ENCODE measurements around the gene SYS1. TPM values are rescaled to one million over a fixed set of nuclear protein-coding genes. Genes with fewer than 3 reads are reported as not detected.

SYS1 gene
- total RNA-seq, 2 donors from 2014 or later = 14.2 to 15.3 TPM

DNA sequence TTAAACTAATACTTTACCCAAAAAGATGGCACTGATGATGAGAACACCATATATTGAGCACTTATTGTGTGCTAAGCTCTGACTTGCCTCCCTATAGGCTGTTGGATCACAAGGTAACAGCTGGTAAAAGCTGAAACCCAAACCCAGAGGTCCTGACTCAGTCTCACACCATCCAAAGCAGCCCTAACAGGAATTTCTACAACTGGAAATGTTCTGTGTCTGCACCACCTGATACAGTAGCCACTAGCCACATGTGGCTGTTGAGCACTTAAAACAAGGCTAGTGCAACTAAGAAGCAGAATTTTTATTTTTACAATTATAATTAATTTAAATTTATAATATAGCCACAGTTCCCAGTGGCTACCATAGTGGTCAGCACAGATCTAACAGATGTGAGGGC lies 39.2 kb upstream of the SYS1 start:
- intact Hi-C loops (cut with DNase I) = no loop called here
- ATAC-seq = no peak

DNA sequence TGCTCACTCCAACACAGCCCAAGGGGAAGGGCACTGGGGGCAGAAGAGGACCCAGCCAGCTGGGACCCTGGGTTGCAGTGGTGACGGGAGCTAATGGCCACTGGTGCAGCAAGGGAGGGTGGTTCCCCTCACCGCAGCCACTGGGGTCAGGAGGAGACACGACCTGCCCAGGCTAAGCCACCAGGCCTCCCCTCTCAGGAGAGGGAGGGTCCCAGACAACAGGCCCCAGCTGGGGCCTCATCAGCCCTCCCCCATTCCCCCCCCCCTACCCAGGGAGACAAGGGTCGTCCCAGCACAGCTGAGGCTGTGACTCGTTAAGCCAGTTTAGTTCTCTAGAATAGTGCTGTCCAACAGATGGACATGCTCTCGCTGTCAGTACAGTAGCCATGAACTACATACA lies 37.6 kb upstream of the SYS1 start:
- TF ChIP-seq, protein P1, sequence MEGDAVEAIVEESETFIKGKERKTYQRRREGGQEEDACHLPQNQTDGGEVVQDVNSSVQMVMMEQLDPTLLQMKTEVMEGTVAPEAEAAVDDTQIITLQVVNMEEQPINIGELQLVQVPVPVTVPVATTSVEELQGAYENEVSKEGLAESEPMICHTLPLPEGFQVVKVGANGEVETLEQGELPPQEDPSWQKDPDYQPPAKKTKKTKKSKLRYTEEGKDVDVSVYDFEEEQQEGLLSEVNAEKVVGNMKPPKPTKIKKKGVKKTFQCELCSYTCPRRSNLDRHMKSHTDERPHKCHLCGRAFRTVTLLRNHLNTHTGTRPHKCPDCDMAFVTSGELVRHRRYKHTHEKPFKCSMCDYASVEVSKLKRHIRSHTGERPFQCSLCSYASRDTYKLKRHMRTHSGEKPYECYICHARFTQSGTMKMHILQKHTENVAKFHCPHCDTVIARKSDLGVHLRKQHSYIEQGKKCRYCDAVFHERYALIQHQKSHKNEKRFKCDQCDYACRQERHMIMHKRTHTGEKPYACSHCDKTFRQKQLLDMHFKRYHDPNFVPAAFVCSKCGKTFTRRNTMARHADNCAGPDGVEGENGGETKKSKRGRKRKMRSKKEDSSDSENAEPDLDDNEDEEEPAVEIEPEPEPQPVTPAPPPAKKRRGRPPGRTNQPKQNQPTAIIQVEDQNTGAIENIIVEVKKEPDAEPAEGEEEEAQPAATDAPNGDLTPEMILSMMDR (IDR thresholded peaks at IDR 0.05) = no peak
- TF ChIP-seq POLR2A (IDR thresholded peaks at IDR 0.05) = no peak
- no peaks in the 10 kb centered on the region for H3K9me3 ChIP-seq
- no peaks in the 10 kb centered on the region for H3K27me3 ChIP-seq
- no peak overlapping the region for H3K4me3 ChIP-seq
- ATAC-seq (no peak), DNase-seq (peak in 1 of 4 donors; percentile 11)
- H3K4me1 ChIP-seq = peaks cover 40% of the 10 kb centered on the region
- intact Hi-C loops (cut with DNase I) = no loop called here
- H3K27ac ChIP-seq = no peak overlapping the region
- H3K36me3 ChIP-seq (replicated peaks in 1 of 2; ENCODE audit: insufficient read depth in 1 of 2, low read depth in 2 of 2) = peaks cover 0 to 26% of the 10 kb centered on the region in 2 donors
- WGBS, 2 donors = 67 to 69% methylated on average over 5 to 6 of the region's 6 CpGs

More for the DNA sequence above, 39.2 kb upstream of the SYS1 start:
- no peaks in the 10 kb centered on the region for H3K9me3 ChIP-seq
- H3K27me3 ChIP-seq = no peaks in the 10 kb centered on the region
- H3K4me1 ChIP-seq = peaks cover 35% of the 10 kb centered on the region
- TF ChIP-seq, protein P1 (IDR thresholded peaks at IDR 0.05) = no peak
- no peak for TF ChIP-seq POLR2A (IDR thresholded peaks at IDR 0.05)
- peaks cover 0 to 20% of the 10 kb centered on the region in 2 donors for H3K36me3 ChIP-seq (replicated peaks in 1 of 2; ENCODE audit: insufficient read depth in 1 of 2, low read depth in 2 of 2)
- no peak for DNase-seq
- H3K27ac ChIP-seq = peak overlapping the region in 3 of 4 donors; percentile 57 to 74 (median 67)
- H3K4me3 ChIP-seq = no peak overlapping the region

DNA sequence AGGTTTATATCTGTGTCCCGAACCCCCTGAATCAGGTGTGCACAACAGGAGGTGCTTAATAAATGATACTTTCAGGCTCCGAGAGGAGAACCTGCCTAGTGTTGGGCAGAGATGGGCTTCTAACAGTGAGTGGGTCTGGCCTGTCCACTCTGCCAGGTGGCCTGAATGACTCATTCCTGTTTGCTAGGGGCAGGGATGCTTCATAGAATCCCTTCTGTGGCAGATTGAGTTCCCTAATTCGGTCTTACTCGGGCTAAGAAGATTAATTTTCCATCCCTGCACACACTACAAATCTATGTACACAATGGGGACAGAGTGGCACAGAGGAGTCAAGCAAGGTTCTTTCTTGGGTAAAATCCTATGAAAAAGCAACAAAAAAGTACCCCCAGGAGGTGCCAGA lies 34.5 kb upstream of the SYS1 start:
- no peak for TF ChIP-seq POLR2A (IDR thresholded peaks at IDR 0.05)
- TF ChIP-seq, protein P1 (IDR thresholded peaks at IDR 0.05) = no peak
- Histone ChIP-seq H3K4me3 (no peak overlapping the region), H3K4me1 (peaks cover 37% of the 10 kb centered on the region), H3K27me3 (no peaks in the 10 kb centered on the region), H3K36me3 (replicated peaks in 1 of 2; ENCODE audit: insufficient read depth in 1 of 2, low read depth in 2 of 2) (peaks cover 11 to 36% of the 10 kb centered on the region in 2 donors), H3K27ac (peak overlapping the region in 1 of 4 donors; percentile 67), H3K9me3 (no peaks in the 10 kb centered on the region)
- intact Hi-C loops (cut with DNase I) = no loop called here
- 78 to 81% methylated on average over 4 of the region's 4 CpGs for WGBS, 2 donors
- ATAC-seq (no peak), DNase-seq (no peak)

- Histone ChIP-seq H3K4me3 (no peak overlapping the region), H3K36me3 (replicated peaks in 1 of 2; ENCODE audit: insufficient read depth in 1 of 2, low read depth in 2 of 2) (peaks cover 11 to 37% of the 10 kb centered on the region in 2 donors), H3K27ac (peak overlapping the region in 3 of 4 donors; percentile 29 to 67 (median 37)), H3K4me1 (peaks cover 35% of the 10 kb centered on the region), H3K9me3 (no peaks in the 10 kb centered on the region), H3K27me3 (no peaks in the 10 kb centered on the region)
- intact Hi-C loops (cut with DNase I) = no loop called here
- DNase-seq = peak; percentile 69 to 79 (median 76)
- WGBS, 2 donors = 29 to 31% methylated on average over 7 of the region's 7 CpGs
- TF ChIP-seq, protein P1 (IDR thresholded peaks at IDR 0.05) = no peak
- TF ChIP-seq POLR2A (IDR thresholded peaks at IDR 0.05) = no peak
- ATAC-seq = peak; percentile 75
These were observed 33.2 kb upstream of the SYS1 start for GRCh38 chr20:45329497-45330319.
